Measurements from ENCODE around the gene NLN. TPM values are rescaled to one million over a fixed set of nuclear protein-coding genes. Genes with fewer than 3 reads are reported as not detected.

The NLN gene
- total and polyA plus RNA-seq, 2 of the 4 experiments (the other 2 are of a cell fraction), result 19.1 to 37.1 TPM

DNA sequence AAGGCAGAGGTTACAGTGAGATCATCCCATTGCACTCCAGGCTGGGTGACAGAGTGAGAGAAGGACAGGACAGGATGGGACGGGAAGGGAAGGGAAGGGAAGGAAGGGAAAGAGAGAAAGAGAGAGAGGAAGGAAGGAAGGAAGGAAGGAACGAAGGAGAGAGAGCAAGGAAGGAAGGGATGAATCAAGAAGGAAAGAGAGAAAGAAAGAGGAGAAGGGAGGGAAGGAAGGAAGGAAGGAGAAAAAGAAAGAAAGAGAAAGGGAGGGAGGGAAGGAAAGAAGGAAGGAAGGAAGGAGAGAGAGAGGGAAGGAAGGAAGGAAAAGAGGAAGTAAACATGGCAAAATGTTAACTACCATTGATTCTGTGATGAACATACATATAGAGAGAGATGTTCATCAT, 28.9 kb upstream of the NLN start:
- Histone ChIP-seq H3K4me2 (ENCODE audit: low read depth, low read length) (no peak overlapping the region), H3K9ac (ENCODE audit: low read depth, low read length) (no peak overlapping the region), H3K23ac (ENCODE audit: low read depth, low read length) (no peak overlapping the region), H3K18ac (ENCODE audit: low read depth, low read length) (no peak overlapping the region), H3K14ac (replicated peaks; ENCODE audit: low read depth, low read length) (no peak overlapping the region), H2BK5ac (ENCODE audit: low read depth, low read length, poor library complexity, severe bottlenecking) (no peak overlapping the region), H3K4me3 (ENCODE audit: insufficient read depth, low read depth, low read length) (no peak overlapping the region), H4K8ac (ENCODE audit: low read depth in 2 of 2, low read length in 2 of 2) (no peak overlapping the region), H4K5ac (ENCODE audit: low read depth, low read length) (no peak overlapping the region), H3K56ac (ENCODE audit: extremely low read depth, insufficient read depth, low read length) (no peak overlapping the region), H2BK120ac (ENCODE audit: low read depth, low read length) (no peak overlapping the region), H3K36me3 (ENCODE audit: control insufficient read depth, insufficient read depth, low read length) (peaks cover 4% of the 10 kb centered on the region), H3K79me1 (ENCODE audit: low read depth in 1 of 2, low read length in 2 of 2) (peaks cover 0 to 4% of the 10 kb centered on the region in 2 experiments; a peak in 3 of 4 replicates), H2AK9ac (replicated peaks; ENCODE audit: low read depth, low read length, poor library complexity) (no peak overlapping the region), H2AFZ (replicated peaks; ENCODE audit: low read length, poor library complexity) (no peak overlapping the region), H3K9me3 (ENCODE audit: control insufficient read depth, insufficient read depth, low read length) (no peaks in the 10 kb centered on the region), H4K20me1 (ENCODE audit: insufficient read depth, low read length) (no peaks in the 10 kb centered on the region), H3K9me1 (ENCODE audit: insufficient read depth, low read length) (peaks cover 4% of the 10 kb centered on the region), H2AK5ac (ENCODE audit: low read depth, low read length) (0 out of 2 replicates have a peak overlapping the region, but pooled peaks have one; percentile 9), H3K27me3 (ENCODE audit: control insufficient read depth, insufficient read depth, low read length) (no peaks in the 10 kb centered on the region), H3K4ac (ENCODE audit: low read depth, low read length) (no peak overlapping the region), H3K27ac (ENCODE audit: insufficient read depth, low read length) (no peak overlapping the region), H2BK20ac (ENCODE audit: low read depth, low read length) (no peak overlapping the region), H4K91ac (ENCODE audit: insufficient read depth, low read depth, low read length) (no peak overlapping the region), H2BK15ac (ENCODE audit: low read depth, low read length) (no peak overlapping the region), H3K4me1 (ENCODE audit: control insufficient read depth, insufficient read depth, low read length) (no peaks in the 10 kb centered on the region)
- BruUV-seq (replicated peaks), result no TSS peak
- ChIA-PET POLR2A (ENCODE audit: unreplicated experiment) (no interaction called here), CTCF (no interaction called here)
- DNase-seq (no peak), ATAC-seq (ENCODE audit: low read depth) (no peak)
- in situ Hi-C loops (cut with MboI; ENCODE audit: low sequenced_read_pairs) (no loop called here), dilution Hi-C loops (cut with HindIII; ENCODE audit: low sequenced_read_pairs, unreplicated experiment) (no loop called here), intact Hi-C loops (cut with micrococcal nuclease) (no loop called here)
- WGBS, 2 experiments (ENCODE audit: extremely low coverage in 2 of 2, insufficient read length in 1 of 2), result 95% methylated on average over 2 of the region's 2 CpGs; no CpG with 5 or more reads in 1 of the 2 experiments
- TF ChIP-seq SMC3 (IDR thresholded peaks at IDR 0.05; ENCODE audit: low read depth, low read length), result no peak
- TF ChIP-seq, protein P1, sequence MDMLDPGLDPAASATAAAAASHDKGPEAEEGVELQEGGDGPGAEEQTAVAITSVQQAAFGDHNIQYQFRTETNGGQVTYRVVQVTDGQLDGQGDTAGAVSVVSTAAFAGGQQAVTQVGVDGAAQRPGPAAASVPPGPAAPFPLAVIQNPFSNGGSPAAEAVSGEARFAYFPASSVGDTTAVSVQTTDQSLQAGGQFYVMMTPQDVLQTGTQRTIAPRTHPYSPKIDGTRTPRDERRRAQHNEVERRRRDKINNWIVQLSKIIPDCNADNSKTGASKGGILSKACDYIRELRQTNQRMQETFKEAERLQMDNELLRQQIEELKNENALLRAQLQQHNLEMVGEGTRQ (IDR thresholded peaks at IDR 0.05; ENCODE audit: low read depth, low read length), result no peak
- no peak for TF ChIP-seq POLR2A (IDR thresholded peaks at IDR 0.05; ENCODE audit: low read depth, low read length)
- TF ChIP-seq, protein P2, sequence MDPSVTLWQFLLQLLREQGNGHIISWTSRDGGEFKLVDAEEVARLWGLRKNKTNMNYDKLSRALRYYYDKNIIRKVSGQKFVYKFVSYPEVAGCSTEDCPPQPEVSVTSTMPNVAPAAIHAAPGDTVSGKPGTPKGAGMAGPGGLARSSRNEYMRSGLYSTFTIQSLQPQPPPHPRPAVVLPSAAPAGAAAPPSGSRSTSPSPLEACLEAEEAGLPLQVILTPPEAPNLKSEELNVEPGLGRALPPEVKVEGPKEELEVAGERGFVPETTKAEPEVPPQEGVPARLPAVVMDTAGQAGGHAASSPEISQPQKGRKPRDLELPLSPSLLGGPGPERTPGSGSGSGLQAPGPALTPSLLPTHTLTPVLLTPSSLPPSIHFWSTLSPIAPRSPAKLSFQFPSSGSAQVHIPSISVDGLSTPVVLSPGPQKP (IDR thresholded peaks at IDR 0.05; ENCODE audit: borderline replicate concordance, low read depth, low read length), result no peak
- TF ChIP-seq MAFK (IDR thresholded peaks at IDR 0.05; ENCODE audit: low read depth, low read length), result no peak
- no peak for TF ChIP-seq FOS (IDR thresholded peaks at IDR 0.05; ENCODE audit: low read depth, low read length)
- TF ChIP-seq, protein P3, sequence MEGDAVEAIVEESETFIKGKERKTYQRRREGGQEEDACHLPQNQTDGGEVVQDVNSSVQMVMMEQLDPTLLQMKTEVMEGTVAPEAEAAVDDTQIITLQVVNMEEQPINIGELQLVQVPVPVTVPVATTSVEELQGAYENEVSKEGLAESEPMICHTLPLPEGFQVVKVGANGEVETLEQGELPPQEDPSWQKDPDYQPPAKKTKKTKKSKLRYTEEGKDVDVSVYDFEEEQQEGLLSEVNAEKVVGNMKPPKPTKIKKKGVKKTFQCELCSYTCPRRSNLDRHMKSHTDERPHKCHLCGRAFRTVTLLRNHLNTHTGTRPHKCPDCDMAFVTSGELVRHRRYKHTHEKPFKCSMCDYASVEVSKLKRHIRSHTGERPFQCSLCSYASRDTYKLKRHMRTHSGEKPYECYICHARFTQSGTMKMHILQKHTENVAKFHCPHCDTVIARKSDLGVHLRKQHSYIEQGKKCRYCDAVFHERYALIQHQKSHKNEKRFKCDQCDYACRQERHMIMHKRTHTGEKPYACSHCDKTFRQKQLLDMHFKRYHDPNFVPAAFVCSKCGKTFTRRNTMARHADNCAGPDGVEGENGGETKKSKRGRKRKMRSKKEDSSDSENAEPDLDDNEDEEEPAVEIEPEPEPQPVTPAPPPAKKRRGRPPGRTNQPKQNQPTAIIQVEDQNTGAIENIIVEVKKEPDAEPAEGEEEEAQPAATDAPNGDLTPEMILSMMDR (conservative IDR thresholded peaks at IDR 0.05; ENCODE audit: low read depth, low read length), result no peak
- TF ChIP-seq RCOR1 (IDR thresholded peaks at IDR 0.05; ENCODE audit: insufficient replicate concordance, low read length), result no peak
- no peak for TF ChIP-seq RAD21 (IDR thresholded peaks at IDR 0.05; ENCODE audit: low read length)
- TF ChIP-seq RFX5 (IDR thresholded peaks at IDR 0.05; ENCODE audit: low read depth, low read length), result no peak
- no peak for TF ChIP-seq MAZ (IDR thresholded peaks at IDR 0.05; ENCODE audit: borderline replicate concordance, low read depth, low read length)
- TF ChIP-seq CHD1 (IDR thresholded peaks at IDR 0.05; ENCODE audit: low read depth, low read length), result no peak
- no peak for TF ChIP-seq MXI1 (IDR thresholded peaks at IDR 0.05; ENCODE audit: borderline replicate concordance, low read depth, low read length)
- TF ChIP-seq NFE2L2 (IDR thresholded peaks at IDR 0.05; ENCODE audit: low read depth, low read length), result no peak
- no peak for TF ChIP-seq CEBPB (IDR thresholded peaks at IDR 0.05; ENCODE audit: low read depth, low read length)
- TF ChIP-seq BHLHE40 (IDR thresholded peaks at IDR 0.05; ENCODE audit: low read depth, low read length), result no peak
